ENCODE measurements around the gene NAMPT. TPM values are rescaled to one million over a fixed set of nuclear protein-coding genes. Genes with fewer than 3 reads are reported as not detected.

Gene NAMPT
- total and polyA plus RNA-seq, 7 donors = 51.1 to 717 (median 83.9) TPM

DNA sequence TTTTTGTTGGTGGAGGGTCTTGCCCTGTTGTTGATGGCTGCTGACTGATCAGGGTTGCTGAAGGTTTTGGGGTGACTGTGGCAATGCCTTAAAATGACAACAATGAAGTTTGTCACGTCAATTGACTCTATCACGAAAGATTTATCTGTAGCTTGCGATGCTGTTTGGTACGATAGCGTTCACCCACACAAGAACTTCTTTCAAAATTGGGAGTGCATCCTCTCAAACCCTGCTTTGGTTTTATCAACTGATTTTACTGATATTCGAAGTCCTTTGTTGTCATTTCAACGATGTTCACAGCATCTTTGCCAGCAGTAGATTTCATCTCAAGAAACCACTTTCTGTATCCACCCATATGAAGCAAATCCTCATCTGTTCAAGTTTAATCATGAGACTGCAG is 26.0 kb downstream of the NAMPT start:
- Histone ChIP-seq H3K27me3 (no peaks in the 10 kb centered on the region), H3K9me3 (no peaks in the 10 kb centered on the region), H3K4me1 (no peaks in the 10 kb centered on the region), H3K27ac (no peak overlapping the region), H3K36me3 (peaks cover 0 to 98% (median 12%) of the 10 kb centered on the region in 4 donors), H3K4me3 (no peak overlapping the region)
- TF ChIP-seq POLR2AphosphoS5 (IDR thresholded peaks at IDR 0.05) = peak in 1 of 4 donors; percentile 17
- TF ChIP-seq EP300 (IDR thresholded peaks at IDR 0.05) = no peak
- no peak for TF ChIP-seq POLR2A (IDR thresholded peaks at IDR 0.05)
- WGBS, 2 donors = 78 to 89% methylated on average over 7 of the region's 7 CpGs
- intact Hi-C loops (cut with DNase I) = no loop called here
- DNase-seq = no peak

GRCh38 chr7:106257752-106258151 is 27.0 kb downstream of the NAMPT start:
- intact Hi-C loops (cut with DNase I) = no loop called here
- peak in 2 of 4 donors; percentile 15 to 36 for TF ChIP-seq POLR2AphosphoS5 (IDR thresholded peaks at IDR 0.05)
- TF ChIP-seq, protein P1, sequence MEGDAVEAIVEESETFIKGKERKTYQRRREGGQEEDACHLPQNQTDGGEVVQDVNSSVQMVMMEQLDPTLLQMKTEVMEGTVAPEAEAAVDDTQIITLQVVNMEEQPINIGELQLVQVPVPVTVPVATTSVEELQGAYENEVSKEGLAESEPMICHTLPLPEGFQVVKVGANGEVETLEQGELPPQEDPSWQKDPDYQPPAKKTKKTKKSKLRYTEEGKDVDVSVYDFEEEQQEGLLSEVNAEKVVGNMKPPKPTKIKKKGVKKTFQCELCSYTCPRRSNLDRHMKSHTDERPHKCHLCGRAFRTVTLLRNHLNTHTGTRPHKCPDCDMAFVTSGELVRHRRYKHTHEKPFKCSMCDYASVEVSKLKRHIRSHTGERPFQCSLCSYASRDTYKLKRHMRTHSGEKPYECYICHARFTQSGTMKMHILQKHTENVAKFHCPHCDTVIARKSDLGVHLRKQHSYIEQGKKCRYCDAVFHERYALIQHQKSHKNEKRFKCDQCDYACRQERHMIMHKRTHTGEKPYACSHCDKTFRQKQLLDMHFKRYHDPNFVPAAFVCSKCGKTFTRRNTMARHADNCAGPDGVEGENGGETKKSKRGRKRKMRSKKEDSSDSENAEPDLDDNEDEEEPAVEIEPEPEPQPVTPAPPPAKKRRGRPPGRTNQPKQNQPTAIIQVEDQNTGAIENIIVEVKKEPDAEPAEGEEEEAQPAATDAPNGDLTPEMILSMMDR (IDR thresholded peaks at IDR 0.05) = no peak
- H3K36me3 ChIP-seq = peaks cover 0 to 98% (median 15%) of the 10 kb centered on the region in 4 donors

DNA sequence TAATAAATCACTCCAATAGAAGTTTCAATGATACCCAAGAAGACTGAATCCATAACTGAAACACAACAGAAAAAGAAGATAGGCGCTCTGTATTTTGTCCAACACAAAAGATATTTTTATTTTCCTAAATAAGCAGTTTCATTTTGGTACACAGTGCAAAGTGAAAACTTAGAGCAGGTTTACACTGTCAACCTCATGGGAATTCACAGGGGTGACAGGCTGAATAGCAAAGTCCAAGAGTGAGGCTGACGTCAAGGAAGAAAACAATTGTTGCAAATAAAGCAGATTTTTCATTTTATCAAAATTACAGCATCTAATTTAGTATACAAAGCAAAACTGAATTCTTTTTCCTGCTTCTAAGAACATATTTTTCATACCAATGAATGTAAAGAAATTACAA is 28.6 kb downstream of the NAMPT start:
- Histone ChIP-seq H3K4me3 (no peak overlapping the region), H3K27me3 (no peaks in the 10 kb centered on the region), H3K27ac (no peak overlapping the region), H3K4me1 (no peaks in the 10 kb centered on the region), H3K36me3 (peaks cover 0 to 99% (median 23%) of the 10 kb centered on the region in 4 donors), H3K9me3 (no peaks in the 10 kb centered on the region)
- DNase-seq = no peak
- TF ChIP-seq EP300 (IDR thresholded peaks at IDR 0.05) = no peak
- 79 to 83% methylated on average over 2 of the region's 2 CpGs for WGBS, 2 donors
- intact Hi-C loops (cut with DNase I) = no loop called here

More at GRCh38 chr7:106257752-106258151, 27.0 kb downstream of the NAMPT start:
- Histone ChIP-seq H3K4me1 (no peaks in the 10 kb centered on the region), H3K9me3 (no peaks in the 10 kb centered on the region), H3K27ac (no peak overlapping the region), H3K4me3 (no peak overlapping the region), H3K27me3 (no peaks in the 10 kb centered on the region)
- DNase-seq = no peak
- WGBS, 2 donors = 79 to 94% methylated on average over 3 of the region's 3 CpGs

DNA sequence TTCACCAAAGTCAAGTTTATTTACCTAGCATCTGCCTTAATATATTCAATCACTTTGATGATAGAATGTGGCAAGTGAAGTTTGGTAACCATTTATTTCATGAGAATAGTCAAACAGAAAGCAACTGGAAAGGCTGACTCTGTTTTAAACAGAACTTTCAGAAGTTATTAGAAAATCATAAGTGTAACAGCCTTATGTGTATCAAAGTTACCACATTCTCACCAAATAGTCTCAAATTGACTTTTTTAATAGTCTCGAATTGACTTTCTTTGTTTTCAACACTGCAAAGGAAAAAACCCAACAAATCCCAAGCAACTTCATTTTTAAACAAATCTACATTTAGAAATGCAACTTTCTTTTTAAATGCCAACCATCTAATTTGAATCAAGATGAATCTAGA is 29.5 kb downstream of the NAMPT start:
- H3K27ac ChIP-seq = no peak overlapping the region
- H3K27me3 ChIP-seq = no peaks in the 10 kb centered on the region
- H3K4me3 ChIP-seq = no peak overlapping the region
- no peak for DNase-seq
- 88 to 91% methylated on average over 1 of the region's 1 CpG for WGBS, 2 donors
- no peaks in the 10 kb centered on the region for H3K9me3 ChIP-seq
- intact Hi-C loops (cut with DNase I) = no loop called here
- TF ChIP-seq, protein P1 (IDR thresholded peaks at IDR 0.05) = no peak
- TF ChIP-seq EP300 (IDR thresholded peaks at IDR 0.05) (no peak), POLR2A (IDR thresholded peaks at IDR 0.05) (no peak), POLR2AphosphoS5 (IDR thresholded peaks at IDR 0.05) (no peak)
- no peaks in the 10 kb centered on the region for H3K4me1 ChIP-seq
- H3K36me3 ChIP-seq = peaks cover 0 to 95% (median 21%) of the 10 kb centered on the region in 4 donors

- TF ChIP-seq POLR2A (IDR thresholded peaks at IDR 0.05) = no peak
- TF ChIP-seq, protein P1 (IDR thresholded peaks at IDR 0.05) = no peak
- TF ChIP-seq POLR2AphosphoS5 (IDR thresholded peaks at IDR 0.05) = peak in 1 of 4 donors; percentile 4
- Histone ChIP-seq H3K27ac (no peak overlapping the region), H3K36me3 (peaks cover 0 to 92% (median 21%) of the 10 kb centered on the region in 4 donors), H3K4me3 (no peak overlapping the region), H3K27me3 (no peaks in the 10 kb centered on the region), H3K4me1 (no peaks in the 10 kb centered on the region), H3K9me3 (no peaks in the 10 kb centered on the region)
- DNase-seq = no peak
- intact Hi-C loops (cut with DNase I) = no loop called here
- WGBS, 2 donors = 86% methylated on average over 4 of the region's 4 CpGs
Observed at GRCh38 chr7:106254525-106255116, 30.2 kb downstream of the NAMPT start.

GRCh38 chr7:106252568-106252967 is 32.2 kb downstream of the NAMPT start:
- intact Hi-C loops (cut with DNase I) = no loop called here
- no peaks in the 10 kb centered on the region for H3K4me1 ChIP-seq
- no peak overlapping the region for H3K27ac ChIP-seq
- WGBS, 2 donors = 87 to 89% methylated on average over 3 of the region's 3 CpGs
- TF ChIP-seq, protein P1 (IDR thresholded peaks at IDR 0.05) = no peak
- TF ChIP-seq POLR2AphosphoS5 (IDR thresholded peaks at IDR 0.05) (no peak), POLR2A (IDR thresholded peaks at IDR 0.05) (no peak)
- H3K4me3 ChIP-seq = no peak overlapping the region
- no peaks in the 10 kb centered on the region for H3K27me3 ChIP-seq
- no peak for DNase-seq
- no peaks in the 10 kb centered on the region for H3K9me3 ChIP-seq
- peaks cover 0 to 90% (median 17%) of the 10 kb centered on the region in 4 donors for H3K36me3 ChIP-seq

Measured in sigmoid colon (tissue), 7 donors.